Melanocyte of skin (primary cell): ENCODE data around the gene SPDYE9. TPM values are rescaled to one million over a fixed set of nuclear protein-coding genes. Genes with fewer than 3 reads are reported as not detected.

Source experiments
- small RNA-seq, 2 donors: library from RNA; depleted of rRNA; stranded (forward); fragments of <200 nt; gene quantifications; one replicate each; pipeline ENCODE3, GENCODE V24; 2012
- total RNA-seq, 2 donors: library from RNA; depleted of rRNA; stranded (reverse); fragments of >200 nt; gene quantifications; 2 replicates each; pipeline ENCODE4 v1.2.3, GENCODE V29; 2012

SPDYE9 gene, protein sequence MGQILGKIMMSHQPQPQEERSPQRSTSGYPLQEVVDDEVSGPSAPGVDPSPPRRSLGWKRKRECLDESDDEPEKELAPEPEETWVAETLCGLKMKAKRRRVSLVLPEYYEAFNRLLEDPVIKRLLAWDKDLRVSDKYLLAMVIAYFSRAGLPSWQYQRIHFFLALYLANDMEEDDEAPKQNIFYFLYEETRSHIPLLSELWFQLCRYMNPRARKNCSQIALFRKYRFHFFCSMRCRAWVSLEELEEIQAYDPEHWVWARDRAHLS
- not detected for total RNA-seq

DNA sequence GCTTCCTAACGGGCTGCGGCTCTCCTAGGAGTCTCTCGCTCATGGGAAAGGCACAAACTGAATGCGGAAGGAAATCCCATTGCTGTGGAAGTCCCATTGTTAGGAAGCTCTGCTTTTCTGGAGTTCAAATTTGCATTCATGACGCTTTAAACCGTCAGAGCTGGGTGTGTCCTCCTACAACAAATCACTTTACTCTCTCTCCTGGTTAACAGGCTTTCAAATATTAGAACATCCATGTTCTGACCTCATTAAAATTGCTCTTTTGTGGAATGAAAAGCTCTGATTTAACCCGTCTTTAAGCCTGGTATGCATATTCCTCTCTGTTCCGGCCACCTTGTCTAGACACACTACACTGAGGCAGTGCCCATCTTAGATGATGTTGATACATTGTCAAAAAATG, at the start of gene SPDYE9:
Gene SPDYE9 (minus strand): TSS at position 101 of the 400 bp plus-strand sequence. CDS start 1,800 bp downstream, outside the sequence.

DNA sequence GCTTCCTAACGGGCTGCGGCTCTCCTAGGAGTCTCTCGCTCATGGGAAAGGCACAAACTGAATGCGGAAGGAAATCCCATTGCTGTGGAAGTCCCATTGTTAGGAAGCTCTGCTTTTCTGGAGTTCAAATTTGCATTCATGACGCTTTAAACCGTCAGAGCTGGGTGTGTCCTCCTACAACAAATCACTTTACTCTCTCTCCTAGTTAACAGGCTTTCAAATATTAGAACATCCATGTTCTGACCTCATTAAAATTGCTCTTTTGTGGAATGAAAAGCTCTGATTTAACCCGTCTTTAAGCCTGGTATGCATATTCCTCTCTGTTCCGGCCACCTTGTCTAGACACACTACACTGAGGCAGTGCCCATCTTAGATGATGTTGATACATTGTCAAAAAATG, 28.0 kb downstream of the SPDYE9 start, which contains the start of gene SPDYE11:
Gene SPDYE11 (minus strand): TSS at position 101 of the 400 bp plus-strand sequence. CDS start 1,800 bp downstream, outside the sequence.

DNA sequence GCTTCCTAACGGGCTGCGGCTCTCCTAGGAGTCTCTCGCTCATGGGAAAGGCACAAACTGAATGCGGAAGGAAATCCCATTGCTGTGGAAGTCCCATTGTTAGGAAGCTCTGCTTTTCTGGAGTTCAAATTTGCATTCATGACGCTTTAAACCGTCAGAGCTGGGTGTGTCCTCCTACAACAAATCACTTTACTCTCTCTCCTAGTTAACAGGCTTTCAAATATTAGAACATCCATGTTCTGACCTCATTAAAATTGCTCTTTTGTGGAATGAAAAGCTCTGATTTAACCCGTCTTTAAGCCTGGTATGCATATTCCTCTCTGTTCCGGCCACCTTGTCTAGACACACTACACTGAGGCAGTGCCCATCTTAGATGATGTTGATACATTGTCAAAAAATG, 56.2 kb downstream of the SPDYE9 start, which contains the start of gene SPDYE8:
Gene SPDYE8 (minus strand): TSS at position 101 of the 400 bp plus-strand sequence. CDS start 1,800 bp downstream, outside the sequence.

Small RNA genes lying within 50 kb of the gene (small RNA-seq; reads per million reads assigned to genes)
- 0 reads per million in 2 donors for gene RF00019

Other genes starting within 250 kb of the SPDYE9 start
- 10 to 100 TPM in 1 of 2 donors, 1 to 10 TPM in 1; 7.6 to 10.3 TPM for gene POM121, start 160.9 kb downstream of the SPDYE9 start, total RNA-seq
- not detected for gene TRIM74, start 116.6 kb downstream of the SPDYE9 start, total RNA-seq
- gene SPDYE8, start 56.3 kb downstream of the SPDYE9 start, total RNA-seq = not detected
- not detected for gene SPDYE11, start 28.1 kb downstream of the SPDYE9 start, total RNA-seq
- gene NSUN5, start 222.8 kb upstream of the SPDYE9 start, total RNA-seq = 10 to 100 TPM; 26.5 to 44.6 TPM
- gene TRIM50, start 242.0 kb upstream of the SPDYE9 start, total RNA-seq = not detected
- gene FKBP6, start 242.1 kb upstream of the SPDYE9 start, total RNA-seq = not detected